K562 (cell line): ENCODE data around the gene C11orf54. TPM values are rescaled to one million over a fixed set of nuclear protein-coding genes. Genes with fewer than 3 reads are reported as not detected.

Source experiments
- AFF4 ChIP-seq: sonication (generic); formaldehyde crosslinking; IDR thresholded peaks from 2 replicates; pipeline ENCODE4 v1.8.0; 2023; ENCODE audit warnings: mild to moderate bottlenecking, missing genetic modification reagents
- CHD4 ChIP-seq: fragments of 200-600 bp; sonication (generic); IDR thresholded peaks from 3 replicates; pipeline ENCODE4 v1.6.1; 2012; ENCODE audit warnings: low read depth, mild to moderate bottlenecking, mixed read lengths, low read length, inconsistent platforms; ENCODE audit not compliant: insufficient read depth, insufficient replicate concordance, poor library complexity, severe bottlenecking
- ETV1 ChIP-seq: fragments of 450-650 bp; conservative IDR thresholded peaks from 2 replicates; pipeline ENCODE4 v1.6.1; 2016; ENCODE audit warnings: missing genetic modification characterization, control low read depth, low read depth, missing compliant biosample characterization
- FIP1L1 ChIP-seq: fragments of 200-400 bp; formaldehyde crosslinking; IDR thresholded peaks from 2 replicates; pipeline ENCODE4 v1.6.1; 2018; ENCODE audit warnings: mild to moderate bottlenecking, low read depth, low read length; ENCODE audit not compliant: poor library complexity, severe bottlenecking
- GABPB1 ChIP-seq: sonication (generic); formaldehyde crosslinking; IDR thresholded peaks from 2 replicates; pipeline ENCODE4 v1.8.0; 2022; ENCODE audit warnings: mild to moderate bottlenecking, missing genetic modification reagents
- PKNOX1 ChIP-seq: fragments of 450-650 bp; IDR thresholded peaks from 2 replicates; pipeline ENCODE4 v1.6.1; 2016
- REST ChIP-seq, 2 experiments: fragments of 450-650 bp; formaldehyde crosslinking in 1 of 2; IDR thresholded peaks; 2 replicates each; pipeline versions ENCODE4 v1.4.0 to v1.6.1; 2014 to 2020; ENCODE audit warnings: mild to moderate bottlenecking in 2 of 2, borderline replicate concordance in 1 of 2, low read depth in 1 of 2
- SMARCE1 ChIP-seq: fragments of 450-650 bp; IDR thresholded peaks from 2 replicates; pipeline ENCODE4 v1.7.1; 2016; ENCODE audit warnings: mild to moderate bottlenecking
- XRCC4 ChIP-seq: IDR thresholded peaks from one replicate; pipeline ENCODE4 v1.6.1; 2011; ENCODE audit not compliant: insufficient read depth, insufficient read length; ENCODE audit errors: extremely low read depth
- ZNF589 ChIP-seq: fragments of 200-800 bp; sonication (Bioruptor generic); IDR thresholded peaks from 2 replicates; pipeline ENCODE4 v1.6.1; 2016; ENCODE audit warnings: low read depth, missing genetic modification characterization, missing compliant biosample characterization
- polyA plus RNA-seq, 8 experiments: library from polyadenylated mRNA; depleted of rRNA in 4 of 8; stranded (reverse) in 5 of 8; unstranded in 3 of 8; fragments of >200 nt; fragmentation: Nextera tagmentation in 2 of 8; fragmentation: Illumina TruSeq in 1 of 8; extraction: Ambion mirVana in 2 of 8; extraction: Trizol in 1 of 8; gene quantifications; 2 replicates each; pipeline versions ENCODE4 v1.2.1 to v1.2.3, GENCODE V29; 2011 to 2014; ENCODE audit warnings: inconsistent platforms in 1 of 8, missing spikeins in 1 of 8
- total RNA-seq, 7 experiments: library from RNA; depleted of rRNA in 6 of 7; stranded (reverse); fragments of >200 nt in 6 of 7; fragmentation: Illumina TruSeq in 2 of 7; extraction: Trizol in 2 of 7; gene quantifications; 2 replicates each; pipeline versions ENCODE4 v1.2.1 to v1.2.3, GENCODE V29; 2011 to 2021; ENCODE audit warnings: low replicate concordance in 1 of 7
- TF ChIP-seq, protein P1 (sequence below): fragments of 450-650 bp; formaldehyde crosslinking; IDR thresholded peaks from 2 replicates; pipeline ENCODE4 v1.4.0; 2022; ENCODE audit warnings: missing genetic modification characterization

C11orf54 gene
- total and polyA plus RNA-seq, 9 of the 15 experiments (the other 6 are each of a cell fraction or from before 2014, with no cell fraction given): 13.4 to 33.0 (median 23.1) TPM

DNA sequence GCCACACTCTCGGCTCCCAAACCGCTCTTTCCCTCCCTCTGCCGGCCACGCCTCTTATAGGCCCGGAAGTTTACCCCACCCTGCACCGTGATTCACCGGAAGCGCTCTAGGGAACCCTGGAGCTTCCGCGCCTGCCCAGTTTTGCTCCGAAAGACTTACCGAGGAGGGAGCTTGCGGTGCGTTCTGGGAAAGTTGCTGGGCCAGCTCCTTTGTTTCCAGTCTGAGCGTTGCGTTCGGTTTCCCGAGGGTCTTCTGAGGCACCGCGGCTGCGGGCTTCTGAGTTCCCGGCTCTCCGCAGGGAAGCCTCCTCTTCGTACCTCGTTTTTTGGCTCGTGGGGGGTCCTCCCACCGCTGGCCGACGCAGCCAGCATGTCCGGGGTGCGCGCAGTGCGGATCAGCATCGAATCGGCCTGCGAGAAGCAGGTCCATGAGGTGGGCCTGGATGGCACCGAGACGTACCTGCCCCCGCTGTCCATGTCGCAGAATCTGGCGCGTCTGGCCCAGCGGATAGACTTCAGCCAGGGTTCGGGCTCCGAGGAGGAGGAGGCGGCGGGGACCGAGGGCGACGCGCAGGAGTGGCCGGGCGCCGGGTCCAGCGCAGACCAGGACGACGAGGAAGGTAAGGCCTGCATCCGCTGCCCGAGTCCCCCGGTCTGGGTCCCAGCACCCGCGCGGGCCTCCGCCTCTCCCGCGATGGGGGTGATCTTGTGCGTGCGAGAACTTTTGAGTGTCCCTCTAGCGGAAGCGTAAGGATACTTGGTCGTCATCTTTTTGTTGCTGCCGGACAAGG, 42.9 kb downstream of the C11orf54 start, which contains the start of gene MED17 (continued):
- TF ChIP-seq REST (IDR thresholded peaks at IDR 0.05; ENCODE audit: borderline replicate concordance): no peak
- TF ChIP-seq REST (CRISPR knock-in tag; IDR thresholded peaks at IDR 0.05; ENCODE audit: low read depth): peak; percentile 35; the same call in 1 of the 2 replicates
- no peak for TF ChIP-seq FIP1L1
- no peak for TF ChIP-seq ZNF589 (CRISPR knock-in tag)
- no peak for TF ChIP-seq XRCC4
- TF ChIP-seq PKNOX1: no peak
- no peak for TF ChIP-seq SMARCE1
- TF ChIP-seq ETV1 (tag): peak; percentile 67; the same call in 1 of the 2 replicates
- TF ChIP-seq CHD4: no peak
- TF ChIP-seq GABPB1 (CRISPR knock-in tag): peak; percentile 83
- TF ChIP-seq, protein P1, sequence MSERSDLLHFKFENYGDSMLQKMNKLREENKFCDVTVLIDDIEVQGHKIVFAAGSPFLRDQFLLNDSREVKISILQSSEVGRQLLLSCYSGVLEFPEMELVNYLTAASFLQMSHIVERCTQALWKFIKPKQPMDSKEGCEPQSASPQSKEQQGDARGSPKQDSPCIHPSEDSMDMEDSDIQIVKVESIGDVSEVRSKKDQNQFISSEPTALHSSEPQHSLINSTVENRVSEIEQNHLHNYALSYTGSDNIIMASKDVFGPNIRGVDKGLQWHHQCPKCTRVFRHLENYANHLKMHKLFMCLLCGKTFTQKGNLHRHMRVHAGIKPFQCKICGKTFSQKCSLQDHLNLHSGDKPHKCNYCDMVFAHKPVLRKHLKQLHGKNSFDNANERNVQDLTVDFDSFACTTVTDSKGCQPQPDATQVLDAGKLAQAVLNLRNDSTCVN (CRISPR knock-in tag): no peak
- TF ChIP-seq AFF4 (CRISPR knock-in tag): peak; percentile 77; the same call in 1 of the 2 replicates
